Lung (tissue), 12 donors: Measurements from ENCODE around the gene TOR1A. TPM values are rescaled to one million over a fixed set of nuclear protein-coding genes. Genes with fewer than 3 reads are reported as not detected.

Experiments
- ATAC-seq: fragments of 200-7000 bp; cut with Tn5 transposase; one replicate; pipeline ENCODE4 v1.9.1; 2020; ENCODE audit warnings: moderate number of reproducible peaks; ENCODE audit not compliant: insufficient read depth, low FRiP score
- DNase-seq, 3 donors: peaks; one replicate each; pipeline ENCODE4 v3.0.0-alpha.2; 2013 to 2017
- H3K27ac ChIP-seq, 2 donors: one replicate each; pipeline ENCODE4 v1.5.1; 2013; ENCODE audit warnings: mild to moderate bottlenecking in 2 of 2, moderate library complexity in 2 of 2, control low read depth in 1 of 2, inconsistent platforms in 1 of 2, low read depth in 1 of 2, low read length in 1 of 2
- H3K27me3 ChIP-seq, 3 donors: one replicate each; pipeline ENCODE4 v1.5.1; 2013; ENCODE audit warnings: low read length in 2 of 3; ENCODE audit not compliant: control insufficient read depth in 3 of 3, insufficient read depth in 3 of 3
- H3K36me3 ChIP-seq, 4 donors: one replicate each; pipeline ENCODE4 v1.5.1; 2013; ENCODE audit warnings: low read length in 4 of 4, mild to moderate bottlenecking in 1 of 4, moderate library complexity in 1 of 4; ENCODE audit not compliant: control insufficient read depth in 4 of 4, insufficient read depth in 4 of 4
- H3K4me1 ChIP-seq, 5 donors: one replicate each; pipeline ENCODE4 v1.5.1; 2013; ENCODE audit warnings: low read length in 5 of 5, mild to moderate bottlenecking in 2 of 5, moderate library complexity in 1 of 5; ENCODE audit not compliant: control insufficient read depth in 5 of 5, insufficient read depth in 5 of 5
- H3K4me3 ChIP-seq: one replicate; pipeline ENCODE4 v1.5.1; 2013; ENCODE audit warnings: mild to moderate bottlenecking, control low read depth, moderate library complexity
- H3K9ac ChIP-seq, 2 donors: one replicate each; pipeline ENCODE4 v1.5.1; 2013; ENCODE audit warnings: low read length in 2 of 2, control low read depth in 1 of 2; ENCODE audit not compliant: insufficient read depth in 1 of 2
- H3K9me3 ChIP-seq, 4 donors: one replicate each; pipeline ENCODE4 v1.5.1; 2013; ENCODE audit warnings: low read length in 3 of 4, mild to moderate bottlenecking in 1 of 4, moderate library complexity in 1 of 4; ENCODE audit not compliant: control insufficient read depth in 4 of 4, insufficient read depth in 3 of 4
- WGBS, 2 donors: extraction: QIAGEN DNeasy Blood & Tissue Kit; methylation state at CpG; one replicate each; pipeline ENCODE4 v1.1.7; 2013; 5-methylcytosine and 5-hydroxymethylcytosine counted together
- polyA plus RNA-seq, 2 donors: library from polyadenylated mRNA; stranded (reverse); fragments of 200-250 nt; gene quantifications; one replicate each; pipeline ENCODE4 v1.2.1, GENCODE V29; 2013
- total RNA-seq, 2 donors: library from RNA; depleted of rRNA in 1 of 2; stranded (reverse); fragments of >200 nt in 1 of 2; gene quantifications; one replicate each; pipeline ENCODE4 v1.2.1, GENCODE V29; 2014 to 2021
- TF ChIP-seq, protein P1 (sequence below): IDR thresholded peaks from 2 replicates; pipeline ENCODE4 v1.5.1; 2012; ENCODE audit warnings: mild to moderate bottlenecking; ENCODE audit errors: control extremely low read depth, extremely low read depth
- donor health status: control.
- donor health status: control.
- donor health status: Bipolar disorder and iron deficiency.
- donor health status: healthy.
- donor health status: DM: yes; HTN: yes; CAD: no.

Gene TOR1A
- total and polyA plus RNA-seq, 4 donors = 19.1 to 41.8 (median 28.4) TPM

DNA sequence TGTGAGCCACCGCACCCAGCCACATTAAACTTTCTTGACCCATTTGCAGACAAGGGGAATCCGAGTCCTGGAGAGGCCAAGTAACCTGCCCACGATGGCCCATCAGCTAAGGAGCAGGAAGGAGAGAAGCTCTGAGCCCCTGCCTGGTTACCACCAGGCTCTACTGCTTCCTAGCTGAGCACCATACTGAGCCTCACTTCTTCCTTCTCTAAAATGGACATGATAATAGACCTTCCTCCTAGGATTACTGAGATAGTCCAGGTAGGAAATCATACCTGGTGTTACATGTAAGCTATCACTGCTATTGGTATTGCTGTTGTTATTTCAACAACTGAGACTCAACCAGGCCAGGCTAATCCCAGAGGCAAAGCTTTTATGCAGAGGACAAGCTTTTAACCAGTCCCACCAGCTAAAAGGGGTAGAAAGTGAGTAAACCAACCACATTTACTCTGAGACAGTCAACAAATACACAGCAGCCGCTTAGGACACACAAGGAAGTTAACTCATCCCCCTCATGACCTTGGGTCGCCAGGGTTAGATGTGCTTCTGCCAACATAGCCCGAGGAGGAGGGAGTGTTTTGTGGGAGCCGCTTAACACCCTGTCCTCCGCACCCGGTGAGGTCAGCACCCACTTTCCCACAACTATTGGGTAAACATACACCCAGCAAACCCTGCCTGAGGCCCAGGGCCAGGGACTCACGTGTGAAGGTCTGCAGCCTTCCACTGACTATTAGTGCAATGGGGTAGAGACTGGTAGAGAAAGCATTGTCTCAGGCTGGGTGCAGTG is 50.5 kb downstream of the TOR1A start:
- Histone ChIP-seq H3K4me3 (no peak overlapping the region), H3K9me3 (no peaks in the 10 kb centered on the region), H3K27me3 (no peaks in the 10 kb centered on the region), H3K4me1 (peaks cover 0 to 17% (median 2%) of the 10 kb centered on the region in 5 donors), H3K27ac (no peak overlapping the region), H3K36me3 (no peaks in the 10 kb centered on the region), H3K9ac (no peak overlapping the region)
- ATAC-seq (peak; percentile 25), DNase-seq (no peak)
- 47 to 51% methylated on average over 10 of the region's 10 CpGs for WGBS, 2 donors
- TF ChIP-seq, protein P1, sequence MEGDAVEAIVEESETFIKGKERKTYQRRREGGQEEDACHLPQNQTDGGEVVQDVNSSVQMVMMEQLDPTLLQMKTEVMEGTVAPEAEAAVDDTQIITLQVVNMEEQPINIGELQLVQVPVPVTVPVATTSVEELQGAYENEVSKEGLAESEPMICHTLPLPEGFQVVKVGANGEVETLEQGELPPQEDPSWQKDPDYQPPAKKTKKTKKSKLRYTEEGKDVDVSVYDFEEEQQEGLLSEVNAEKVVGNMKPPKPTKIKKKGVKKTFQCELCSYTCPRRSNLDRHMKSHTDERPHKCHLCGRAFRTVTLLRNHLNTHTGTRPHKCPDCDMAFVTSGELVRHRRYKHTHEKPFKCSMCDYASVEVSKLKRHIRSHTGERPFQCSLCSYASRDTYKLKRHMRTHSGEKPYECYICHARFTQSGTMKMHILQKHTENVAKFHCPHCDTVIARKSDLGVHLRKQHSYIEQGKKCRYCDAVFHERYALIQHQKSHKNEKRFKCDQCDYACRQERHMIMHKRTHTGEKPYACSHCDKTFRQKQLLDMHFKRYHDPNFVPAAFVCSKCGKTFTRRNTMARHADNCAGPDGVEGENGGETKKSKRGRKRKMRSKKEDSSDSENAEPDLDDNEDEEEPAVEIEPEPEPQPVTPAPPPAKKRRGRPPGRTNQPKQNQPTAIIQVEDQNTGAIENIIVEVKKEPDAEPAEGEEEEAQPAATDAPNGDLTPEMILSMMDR = no peak

DNA sequence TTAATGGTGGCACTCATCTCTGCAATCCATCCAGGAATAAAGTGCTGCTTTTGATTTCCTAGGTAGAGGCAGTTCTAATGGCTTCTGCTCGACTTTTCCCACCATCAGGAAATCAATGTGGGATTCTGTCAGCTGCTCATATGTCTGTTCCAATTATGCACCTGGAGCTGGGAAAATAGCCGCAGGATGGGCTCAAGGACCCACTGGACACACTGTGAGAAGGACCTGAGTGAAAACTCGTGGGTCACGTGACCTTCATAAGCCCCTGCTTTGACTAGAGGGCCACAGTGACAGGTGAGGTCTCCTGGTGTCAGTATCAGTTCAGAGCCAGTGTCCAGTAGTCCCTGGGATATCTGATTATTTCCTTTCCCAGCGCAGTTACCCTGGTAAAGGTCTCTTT is 53.2 kb downstream of the TOR1A start:
- no peak overlapping the region for H3K9ac ChIP-seq
- TF ChIP-seq, protein P1 = no peak
- no peaks in the 10 kb centered on the region for H3K9me3 ChIP-seq
- no peak for ATAC-seq
- H3K36me3 ChIP-seq = no peaks in the 10 kb centered on the region
- 84 to 91% methylated on average over 5 of the region's 5 CpGs for WGBS, 2 donors
- no peak overlapping the region for H3K27ac ChIP-seq
- DNase-seq = no peak
- H3K27me3 ChIP-seq = no peaks in the 10 kb centered on the region
- H3K4me1 ChIP-seq = peaks cover 0 to 3% (median 0%) of the 10 kb centered on the region in 5 donors
- no peak overlapping the region for H3K4me3 ChIP-seq

DNA sequence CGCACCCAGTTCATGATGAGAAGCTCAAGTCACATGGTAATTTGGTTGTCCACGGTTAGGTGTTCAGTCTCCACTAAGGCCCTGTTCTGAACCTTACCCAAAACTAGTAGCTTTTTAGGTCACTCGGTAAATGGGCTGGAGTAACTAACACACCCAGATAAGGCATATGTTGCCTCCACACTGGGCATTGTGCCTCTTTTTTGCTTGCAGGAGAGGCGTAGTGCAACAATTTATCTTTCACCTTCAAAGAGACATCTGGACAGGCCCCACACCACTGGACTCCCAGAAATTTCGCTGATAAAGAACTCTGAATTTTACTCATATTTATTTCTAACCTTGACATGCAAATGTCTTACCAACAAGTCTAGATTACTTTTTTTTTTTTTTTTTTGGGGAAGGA is 54.3 kb downstream of the TOR1A start:
- H3K36me3 ChIP-seq = no peaks in the 10 kb centered on the region
- H3K9me3 ChIP-seq = no peaks in the 10 kb centered on the region
- WGBS, 2 donors = 86 to 95% methylated on average over 5 of the region's 5 CpGs
- TF ChIP-seq, protein P1 = no peak
- no peaks in the 10 kb centered on the region for H3K4me1 ChIP-seq
- H3K27me3 ChIP-seq = no peaks in the 10 kb centered on the region
- no peak for DNase-seq
- H3K9ac ChIP-seq = no peak overlapping the region
- ATAC-seq = no peak
- H3K4me3 ChIP-seq = no peak overlapping the region
- H3K27ac ChIP-seq = no peak overlapping the region

DNA sequence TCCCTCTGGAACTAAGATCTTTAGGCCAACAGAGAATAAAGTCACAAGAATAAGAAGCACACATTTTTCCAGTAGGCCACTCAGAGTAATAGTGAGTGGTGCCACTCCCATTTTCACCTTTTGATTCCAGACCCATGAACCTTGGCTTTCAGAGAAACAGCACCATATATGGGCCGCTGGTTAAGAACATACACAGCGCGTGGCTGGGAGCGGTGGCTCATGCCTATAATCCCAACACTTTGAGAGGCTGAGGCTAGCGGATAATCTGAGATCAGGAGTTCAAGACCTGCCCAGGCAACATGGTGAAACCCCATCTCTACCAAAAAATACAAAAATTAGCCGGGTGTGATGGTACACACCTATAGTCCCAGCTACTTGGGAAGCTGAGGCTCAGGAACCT is 55.5 kb downstream of the TOR1A start:
- Histone ChIP-seq H3K9me3 (no peaks in the 10 kb centered on the region), H3K27me3 (no peaks in the 10 kb centered on the region), H3K36me3 (no peaks in the 10 kb centered on the region), H3K27ac (no peak overlapping the region), H3K9ac (no peak overlapping the region), H3K4me1 (peaks cover 0 to 9% (median 0%) of the 10 kb centered on the region in 5 donors), H3K4me3 (no peak overlapping the region)
- WGBS, 2 donors = 95 to 99% methylated on average over 6 of the region's 6 CpGs
- TF ChIP-seq, protein P1 = no peak
- DNase-seq (no peak), ATAC-seq (no peak)
